Measurements from ENCODE around the gene FILIP1.

The FILIP1 gene

DNA sequence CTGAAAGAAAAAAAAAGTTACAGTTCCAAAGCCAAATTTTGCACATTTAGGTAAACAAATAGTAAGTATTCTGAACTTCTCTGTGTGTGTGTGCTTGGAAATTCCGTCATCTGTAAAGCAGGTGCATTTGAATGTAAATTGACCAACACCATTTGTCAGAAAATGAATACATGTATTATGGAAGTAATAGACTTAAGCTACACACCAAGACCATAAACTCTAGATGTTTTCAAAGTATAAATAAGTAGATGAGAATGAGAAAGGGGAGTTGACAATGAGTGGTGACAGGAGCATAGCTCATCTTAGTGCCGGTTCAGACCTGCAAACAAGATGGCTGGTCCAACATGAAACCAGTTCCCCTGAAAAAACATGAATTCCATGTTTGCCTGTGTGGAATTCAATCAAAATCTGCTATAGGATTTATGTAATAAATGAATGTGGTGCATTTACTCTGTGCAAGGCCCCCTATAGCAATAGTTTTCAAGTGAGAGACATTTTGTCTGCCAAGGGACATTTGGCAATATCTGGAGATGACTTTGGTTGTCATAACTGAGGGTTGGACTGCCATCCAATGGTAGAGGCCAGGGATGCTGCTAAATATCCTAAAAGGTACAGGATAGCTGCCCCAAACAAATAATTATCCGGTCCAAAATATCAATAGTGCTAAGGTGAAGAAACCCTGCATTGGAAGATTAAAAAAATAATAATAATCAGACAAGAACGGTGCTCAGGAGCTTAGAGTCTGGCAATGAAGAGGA is 11.0 kb upstream of the FILIP1 start:
- DNase-seq (ENCODE audit: low read depth): no peak
- no peak overlapping the region for H3K4me3 ChIP-seq (ENCODE audit: low read depth, low read length)
- TF ChIP-seq, protein P1, sequence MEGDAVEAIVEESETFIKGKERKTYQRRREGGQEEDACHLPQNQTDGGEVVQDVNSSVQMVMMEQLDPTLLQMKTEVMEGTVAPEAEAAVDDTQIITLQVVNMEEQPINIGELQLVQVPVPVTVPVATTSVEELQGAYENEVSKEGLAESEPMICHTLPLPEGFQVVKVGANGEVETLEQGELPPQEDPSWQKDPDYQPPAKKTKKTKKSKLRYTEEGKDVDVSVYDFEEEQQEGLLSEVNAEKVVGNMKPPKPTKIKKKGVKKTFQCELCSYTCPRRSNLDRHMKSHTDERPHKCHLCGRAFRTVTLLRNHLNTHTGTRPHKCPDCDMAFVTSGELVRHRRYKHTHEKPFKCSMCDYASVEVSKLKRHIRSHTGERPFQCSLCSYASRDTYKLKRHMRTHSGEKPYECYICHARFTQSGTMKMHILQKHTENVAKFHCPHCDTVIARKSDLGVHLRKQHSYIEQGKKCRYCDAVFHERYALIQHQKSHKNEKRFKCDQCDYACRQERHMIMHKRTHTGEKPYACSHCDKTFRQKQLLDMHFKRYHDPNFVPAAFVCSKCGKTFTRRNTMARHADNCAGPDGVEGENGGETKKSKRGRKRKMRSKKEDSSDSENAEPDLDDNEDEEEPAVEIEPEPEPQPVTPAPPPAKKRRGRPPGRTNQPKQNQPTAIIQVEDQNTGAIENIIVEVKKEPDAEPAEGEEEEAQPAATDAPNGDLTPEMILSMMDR (IDR thresholded peaks at IDR 0.05; ENCODE audit: low read depth, low read length, missing control alignments): no peak

DNA sequence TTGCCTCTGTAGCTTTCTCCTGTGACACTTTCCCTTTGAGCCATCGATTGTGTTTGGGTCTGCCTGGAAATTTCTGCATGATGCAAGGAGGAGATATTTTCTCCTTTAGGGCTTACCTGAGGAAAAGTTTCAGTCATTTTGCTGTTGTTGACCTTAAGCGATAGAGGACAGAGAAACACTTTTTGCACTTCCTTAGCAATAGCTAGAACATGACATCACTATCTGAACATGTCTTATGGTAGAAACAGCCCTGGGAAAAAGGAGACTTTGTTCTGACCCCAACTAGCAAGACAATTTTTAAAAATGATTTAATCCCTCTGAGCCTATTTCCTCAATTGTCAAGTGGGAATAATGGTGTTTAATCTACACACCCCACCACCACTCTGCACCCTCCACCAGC is 9.7 kb upstream of the FILIP1 start:
- no peak overlapping the region for H3K4me3 ChIP-seq (ENCODE audit: low read depth, low read length)
- DNase-seq (ENCODE audit: low read depth): no peak

DNA sequence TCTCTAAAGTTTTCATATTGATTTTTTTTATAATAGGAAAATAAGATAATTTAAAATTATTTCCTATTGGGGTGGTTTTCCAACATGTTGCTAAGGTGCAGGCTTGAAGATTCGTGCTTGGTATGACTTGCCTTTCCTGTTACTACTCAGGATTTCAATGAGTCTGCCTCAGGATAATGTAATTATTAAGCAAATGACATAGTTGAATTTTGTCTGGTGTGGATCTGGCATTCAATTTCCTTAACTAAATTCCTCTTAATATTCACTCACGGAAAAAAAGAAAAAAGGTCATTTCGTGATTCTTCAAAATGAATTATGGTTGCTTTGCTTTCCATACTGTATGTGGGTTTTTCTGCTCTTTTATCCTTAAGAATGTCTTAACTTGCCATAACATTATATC is 9.3 kb upstream of the FILIP1 start:
- TF ChIP-seq, protein P1 (IDR thresholded peaks at IDR 0.05; ENCODE audit: low read depth, low read length, missing control alignments): no peak
- H3K4me3 ChIP-seq (ENCODE audit: low read depth, low read length): no peak overlapping the region
- DNase-seq (ENCODE audit: low read depth): no peak

More for the DNA sequence above, 9.7 kb upstream of the FILIP1 start:
- TF ChIP-seq, protein P1 (IDR thresholded peaks at IDR 0.05; ENCODE audit: low read depth, low read length, missing control alignments): no peak

DNA sequence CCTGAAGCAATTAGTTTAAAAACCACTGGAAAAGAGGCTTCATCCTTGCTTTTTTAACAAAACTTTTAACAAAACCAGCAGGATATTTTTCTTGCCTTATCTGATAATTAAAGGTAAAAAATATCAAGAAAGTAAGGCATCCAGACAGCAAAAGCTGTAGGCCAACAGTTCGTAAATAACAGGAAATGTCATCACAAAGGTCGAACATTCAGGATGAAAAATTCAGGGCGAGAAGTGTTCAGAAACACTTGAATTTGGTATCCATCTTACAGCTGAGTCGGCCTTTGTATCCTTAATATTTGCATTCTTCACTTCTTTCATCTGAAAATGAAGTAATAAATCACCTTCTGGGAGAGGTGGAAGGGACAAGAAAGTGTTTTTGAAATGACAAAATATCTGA is 8.2 kb upstream of the FILIP1 start:
- DNase-seq (ENCODE audit: low read depth): no peak
- TF ChIP-seq, protein P1 (IDR thresholded peaks at IDR 0.05; ENCODE audit: low read depth, low read length, missing control alignments): no peak
- no peak overlapping the region for H3K4me3 ChIP-seq (ENCODE audit: low read depth, low read length)

DNA sequence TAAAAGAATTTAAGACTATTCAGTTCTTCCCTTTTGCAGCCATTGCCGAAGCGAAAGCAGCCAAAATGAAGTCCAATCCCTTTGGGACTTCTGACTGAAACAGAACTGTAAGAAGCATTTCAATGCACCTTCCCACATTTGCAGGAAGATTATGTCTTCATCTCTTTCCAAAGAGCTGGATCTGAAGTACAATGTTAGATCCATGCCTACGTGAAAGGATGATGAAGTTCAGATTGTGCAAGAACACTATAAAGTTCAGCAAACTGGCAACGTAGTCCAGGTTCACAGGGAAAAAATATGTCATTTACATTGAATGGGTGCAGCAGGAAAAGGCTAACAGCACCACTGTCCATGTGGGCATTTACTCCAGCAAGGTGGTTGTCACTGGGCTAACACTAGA is 6.0 kb upstream of the FILIP1 start:
- no peak overlapping the region for H3K4me3 ChIP-seq (ENCODE audit: low read depth, low read length)
- no peak for DNase-seq (ENCODE audit: low read depth)
- TF ChIP-seq, protein P1 (IDR thresholded peaks at IDR 0.05; ENCODE audit: low read depth, low read length, missing control alignments): no peak

DNA sequence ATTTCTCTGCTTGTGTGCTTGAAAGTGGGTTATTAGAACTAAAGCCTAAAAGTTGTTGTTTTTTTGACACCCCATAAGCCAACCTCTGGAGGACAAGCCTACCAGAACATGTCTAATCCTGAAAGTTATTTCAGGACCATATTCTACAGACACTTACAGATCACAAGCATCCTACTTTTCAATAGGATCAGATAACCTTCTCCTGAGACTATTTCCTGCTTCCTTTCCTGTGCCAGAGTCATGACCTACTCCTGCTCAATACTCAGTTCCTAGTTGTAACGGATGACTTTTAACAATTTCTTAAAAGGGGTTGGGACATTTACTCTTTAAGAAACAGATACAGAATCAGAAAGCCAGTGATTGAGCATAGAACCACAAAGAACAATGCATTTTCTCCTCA is 5.3 kb upstream of the FILIP1 start:
- no peak for DNase-seq (ENCODE audit: low read depth)
- no peak overlapping the region for H3K4me3 ChIP-seq (ENCODE audit: low read depth, low read length)
- TF ChIP-seq, protein P1 (IDR thresholded peaks at IDR 0.05; ENCODE audit: low read depth, low read length, missing control alignments): no peak

DNA sequence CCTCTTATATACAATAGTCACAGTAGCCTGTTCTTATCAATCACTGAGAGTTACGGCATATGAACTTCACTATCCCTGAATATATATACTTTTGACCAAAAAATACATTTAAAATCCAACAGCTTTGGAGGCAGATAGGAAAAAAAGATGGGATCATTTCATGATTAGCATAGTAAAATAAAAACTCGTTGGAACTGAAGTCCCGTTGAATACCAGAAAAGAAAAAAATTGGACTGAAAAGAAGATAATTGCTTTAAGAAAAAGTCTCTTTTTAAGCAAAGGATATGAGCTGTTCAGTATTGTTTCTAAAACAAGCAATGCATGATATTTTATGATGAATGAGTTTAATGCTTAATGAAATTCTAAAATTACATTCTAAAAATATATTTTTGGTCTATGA is 4.4 kb upstream of the FILIP1 start:
- TF ChIP-seq, protein P1 (IDR thresholded peaks at IDR 0.05; ENCODE audit: low read depth, low read length, missing control alignments): no peak
- no peak for DNase-seq (ENCODE audit: low read depth)

More for the DNA sequence above, 4.4 kb upstream of the FILIP1 start:
- H3K4me3 ChIP-seq (ENCODE audit: low read depth, low read length): no peak overlapping the region

Data from GM12864 (cell line).